Type B pancreatic cell (in vitro differentiated cells): ENCODE results near the gene POU6F2. TPM values are rescaled to one million over a fixed set of nuclear protein-coding genes. Genes with fewer than 3 reads are reported as not detected.

Experiments
- DNase-seq: peaks from one replicate; pipeline ENCODE4 v3.0.0; 2021; ENCODE audit warnings: mixed read lengths; ENCODE audit not compliant: unreplicated experiment; ENCODE audit errors: extremely low spot score
- H3K27ac Mint-ChIP-seq: 2 replicates; pipeline ENCODE4 v1.8.0; 2021; ENCODE audit warnings: mild to moderate bottlenecking, mixed read lengths
- H3K27me3 Mint-ChIP-seq: 2 replicates; pipeline ENCODE4 v1.8.0; 2021; ENCODE audit warnings: mixed read lengths
- H3K36me3 Mint-ChIP-seq: 2 replicates; pipeline ENCODE4 v1.8.0; 2021; ENCODE audit warnings: mixed read lengths
- H3K4me1 Mint-ChIP-seq: one replicate; pipeline ENCODE4 v1.8.0; 2021; ENCODE audit warnings: mixed read lengths; ENCODE audit not compliant: unreplicated experiment
- H3K4me3 Mint-ChIP-seq: 2 replicates; pipeline ENCODE4 v1.8.0; 2021; ENCODE audit warnings: mild to moderate bottlenecking, mixed read lengths
- H3K9me3 Mint-ChIP-seq: 2 replicates; pipeline ENCODE4 v1.8.0; 2021; ENCODE audit warnings: mixed read lengths
- CTCF ChIP-seq: fragments of 200-600 bp; sonication (generic); conservative IDR thresholded peaks from 2 replicates; pipeline ENCODE4 v1.5.0; 2021; ENCODE audit warnings: antibody characterized with exemption, mild to moderate bottlenecking
- total RNA-seq: library from RNA; stranded (reverse); gene quantifications from 2 replicates; pipeline ENCODE4 v1.2.1, GENCODE V29; 2021; ENCODE audit warnings: low replicate concordance

POU6F2 gene
- total RNA-seq, 1 donor from 2014 or later: 1.4 TPM

- H3K4me3 Mint-ChIP-seq: no peak overlapping the region
- H3K4me1 Mint-ChIP-seq: no peaks in the 10 kb centered on the region
- no peak overlapping the region for H3K27ac Mint-ChIP-seq
- no peak for TF ChIP-seq CTCF
- H3K9me3 Mint-ChIP-seq: peaks cover 10% of the 10 kb centered on the region
- no peaks in the 10 kb centered on the region for H3K27me3 Mint-ChIP-seq
- no peak for DNase-seq
- H3K36me3 Mint-ChIP-seq: no peaks in the 10 kb centered on the region
Measured at GRCh38 chr7:39137480-39137879, 159.8 kb downstream of the POU6F2 start.

- no peak for TF ChIP-seq CTCF
- Mint-ChIP-seq H3K4me3 (no peak overlapping the region), H3K27ac (no peak overlapping the region), H3K27me3 (no peaks in the 10 kb centered on the region), H3K9me3 (peaks cover 2% of the 10 kb centered on the region), H3K4me1 (no peaks in the 10 kb centered on the region), H3K36me3 (no peaks in the 10 kb centered on the region)
- DNase-seq: no peak
Measured at GRCh38 chr7:39142750-39143149, 165.0 kb downstream of the POU6F2 start.

GRCh38 chr7:39144420-39144819, 166.7 kb downstream of the POU6F2 start:
- no peak overlapping the region for H3K4me3 Mint-ChIP-seq
- H3K9me3 Mint-ChIP-seq: no peaks in the 10 kb centered on the region
- H3K27me3 Mint-ChIP-seq: no peaks in the 10 kb centered on the region
- no peaks in the 10 kb centered on the region for H3K36me3 Mint-ChIP-seq
- no peak for TF ChIP-seq CTCF
- H3K4me1 Mint-ChIP-seq: no peaks in the 10 kb centered on the region
- no peak for DNase-seq
- H3K27ac Mint-ChIP-seq: no peak overlapping the region

- H3K4me1 Mint-ChIP-seq: no peaks in the 10 kb centered on the region
- no peaks in the 10 kb centered on the region for H3K27me3 Mint-ChIP-seq
- TF ChIP-seq CTCF: no peak
- no peak for DNase-seq
- no peak overlapping the region for H3K27ac Mint-ChIP-seq
- no peaks in the 10 kb centered on the region for H3K9me3 Mint-ChIP-seq
- H3K4me3 Mint-ChIP-seq: no peak overlapping the region
- no peaks in the 10 kb centered on the region for H3K36me3 Mint-ChIP-seq
Measured at GRCh38 chr7:39145283-39145682, 167.6 kb downstream of the POU6F2 start.

GRCh38 chr7:39145935-39146334, 168.2 kb downstream of the POU6F2 start:
- H3K36me3 Mint-ChIP-seq: no peaks in the 10 kb centered on the region
- H3K4me1 Mint-ChIP-seq: no peaks in the 10 kb centered on the region
- H3K27me3 Mint-ChIP-seq: no peaks in the 10 kb centered on the region
- DNase-seq: no peak
- no peak overlapping the region for H3K27ac Mint-ChIP-seq
- TF ChIP-seq CTCF: no peak
- no peaks in the 10 kb centered on the region for H3K9me3 Mint-ChIP-seq
- H3K4me3 Mint-ChIP-seq: no peak overlapping the region

- Mint-ChIP-seq H3K27ac (no peak overlapping the region), H3K4me3 (no peak overlapping the region), H3K27me3 (no peaks in the 10 kb centered on the region), H3K4me1 (no peaks in the 10 kb centered on the region), H3K36me3 (no peaks in the 10 kb centered on the region), H3K9me3 (no peaks in the 10 kb centered on the region)
- no peak for TF ChIP-seq CTCF
- no peak for DNase-seq
Measured at GRCh38 chr7:39152701-39153100, 175.0 kb downstream of the POU6F2 start.
